Endothelial cell of hepatic sinusoid (primary cell): Measurements from ENCODE around the gene CPEB2.

ENCODE experiments used
- in situ Hi-C: cut with HindIII; loops from 2 replicates; pipeline ENCODE4 v1.10.0; 2017; ENCODE audit warnings: low sequenced_read_pairs

CPEB2 gene

DNA sequence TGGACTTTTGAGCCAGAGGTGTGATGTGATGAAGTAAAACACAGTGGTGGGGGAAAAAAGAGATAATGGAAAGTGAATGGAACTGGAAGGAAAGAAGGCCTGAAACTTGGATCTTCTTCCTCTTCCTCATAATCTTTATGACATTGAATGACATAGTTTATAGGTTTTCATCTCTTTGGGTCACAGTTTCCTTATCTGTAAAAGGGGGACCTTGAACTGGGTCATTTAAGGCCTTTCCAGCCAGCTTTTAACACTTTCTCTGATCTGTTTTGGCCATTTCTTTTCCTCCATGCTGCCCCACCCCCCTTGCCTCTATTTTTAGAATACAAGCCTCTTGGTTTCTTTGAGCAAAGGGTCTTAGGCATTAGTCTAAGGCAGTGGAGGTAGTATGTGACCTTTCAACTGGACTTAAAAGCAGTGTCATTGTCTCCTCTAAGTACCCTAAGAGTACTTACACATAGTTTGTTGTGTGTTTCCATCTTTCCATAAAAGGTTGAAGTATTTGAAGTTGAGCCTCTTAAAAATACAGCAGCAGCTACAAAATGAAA, 7.8 kb downstream of the CPEB2 start:
- in situ Hi-C loops, result no loop called here

DNA sequence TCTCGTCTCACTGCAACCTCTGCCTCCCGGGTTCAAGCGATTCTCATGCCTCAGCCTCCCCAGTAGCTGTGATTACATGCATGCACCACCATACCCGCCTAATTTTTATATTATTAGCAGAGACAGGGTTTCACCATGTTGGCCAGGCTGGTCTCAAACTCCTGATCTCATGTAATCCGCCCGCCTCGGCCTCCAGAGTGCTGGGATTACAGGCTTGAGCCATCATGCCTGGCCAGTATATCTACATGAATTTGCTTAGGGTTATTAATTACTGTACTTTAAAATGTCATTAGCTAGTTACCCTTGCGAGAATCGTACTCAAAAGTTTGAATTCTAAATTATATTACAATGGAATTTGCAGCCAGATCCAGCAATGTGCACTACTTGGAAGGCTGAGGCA, 8.9 kb downstream of the CPEB2 start:
- in situ Hi-C loops, result no loop called here

DNA sequence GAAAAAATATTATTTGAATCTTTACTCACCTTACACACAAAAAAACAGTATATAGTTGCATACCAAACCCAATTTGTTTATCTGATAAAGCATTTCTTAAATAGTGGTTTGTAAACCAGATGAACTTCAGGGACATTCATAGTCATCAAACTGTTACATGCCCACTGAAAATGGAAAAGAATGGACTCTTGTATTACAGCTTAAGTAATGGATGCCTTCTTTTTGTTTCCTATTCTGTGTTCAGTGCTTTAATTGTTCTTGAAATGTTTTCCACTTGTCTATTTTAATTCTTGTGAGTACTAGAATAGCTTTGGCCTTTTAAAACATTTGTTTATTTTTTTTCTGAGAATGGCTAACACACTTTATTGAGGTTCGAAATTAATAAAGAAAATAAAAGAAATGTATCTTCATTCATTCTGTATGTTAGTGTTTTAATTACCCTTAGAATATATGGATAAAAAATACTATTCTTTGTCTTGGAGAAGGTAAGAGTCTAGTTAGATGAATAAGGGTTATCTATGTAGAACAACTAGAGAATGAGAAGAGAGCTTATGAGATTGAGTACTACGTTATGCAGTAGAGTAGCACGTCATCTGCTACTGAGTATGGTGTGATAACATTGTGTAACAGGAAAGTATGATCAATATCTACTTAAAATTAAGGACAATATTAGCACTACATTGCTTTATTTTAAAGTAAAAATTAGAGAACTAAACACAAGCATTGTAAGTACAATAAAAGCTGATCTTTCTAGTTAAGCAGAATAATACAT, 9.9 kb downstream of the CPEB2 start:
- in situ Hi-C loops, result no loop called here

DNA sequence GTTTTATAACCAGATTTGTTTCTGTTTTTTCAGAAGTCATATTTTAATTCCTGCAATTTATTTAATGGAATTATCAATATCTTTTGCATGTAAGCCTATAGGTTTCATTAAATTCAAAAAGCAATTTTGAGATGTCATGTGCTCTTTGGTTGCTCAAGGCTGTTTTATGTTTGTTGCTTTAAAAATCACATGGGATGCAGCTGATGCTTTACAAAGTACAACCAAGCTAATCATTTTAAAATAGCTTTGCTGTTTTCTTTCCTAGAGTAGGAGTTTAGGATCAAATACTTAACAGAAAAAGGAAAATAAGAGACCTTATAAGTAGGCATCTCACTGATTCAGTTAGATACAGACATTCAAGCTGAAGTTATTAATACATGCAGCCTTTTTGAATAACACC, 11.3 kb downstream of the CPEB2 start:
- in situ Hi-C loops, result no loop called here

DNA sequence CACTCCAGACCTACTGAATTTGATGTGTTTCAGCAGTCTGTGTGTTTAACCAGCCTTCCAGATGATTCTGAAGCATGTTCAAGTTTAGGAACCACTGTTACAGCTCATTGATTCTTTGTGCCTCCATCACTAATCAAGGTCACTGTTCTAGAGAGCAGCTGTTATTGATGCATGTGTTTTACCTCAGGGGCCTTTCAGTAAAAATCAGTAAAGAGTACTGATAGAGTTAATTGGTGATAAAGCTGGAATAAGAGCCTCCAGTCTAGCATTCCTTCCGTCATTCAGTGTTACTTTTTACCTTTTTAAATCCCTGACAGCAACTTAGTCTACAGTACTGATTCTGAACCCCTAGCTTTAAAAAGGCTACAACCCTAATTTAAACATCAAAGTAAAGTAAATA, 12.9 kb downstream of the CPEB2 start:
- in situ Hi-C loops, result no loop called here

DNA sequence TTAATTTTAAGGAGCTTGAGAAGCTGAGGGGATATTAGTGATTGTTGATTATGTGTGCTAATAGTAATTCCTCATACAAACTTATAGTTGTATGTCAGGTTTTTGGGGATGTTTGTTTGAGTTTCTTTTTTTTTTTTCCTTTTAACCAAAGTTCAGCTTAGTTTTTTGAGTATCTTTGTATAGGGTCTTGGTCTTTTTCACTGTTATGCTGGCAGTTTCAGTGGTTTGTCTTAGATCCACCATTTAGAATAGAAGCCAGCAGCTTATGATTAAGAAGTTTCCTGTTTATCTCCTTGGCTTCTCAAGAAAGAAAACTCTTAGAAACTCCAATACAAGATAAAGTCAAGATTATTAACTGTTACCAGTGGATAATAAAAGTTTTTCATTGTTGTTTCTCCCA, 16.1 kb downstream of the CPEB2 start:
- in situ Hi-C loops, result no loop called here

DNA sequence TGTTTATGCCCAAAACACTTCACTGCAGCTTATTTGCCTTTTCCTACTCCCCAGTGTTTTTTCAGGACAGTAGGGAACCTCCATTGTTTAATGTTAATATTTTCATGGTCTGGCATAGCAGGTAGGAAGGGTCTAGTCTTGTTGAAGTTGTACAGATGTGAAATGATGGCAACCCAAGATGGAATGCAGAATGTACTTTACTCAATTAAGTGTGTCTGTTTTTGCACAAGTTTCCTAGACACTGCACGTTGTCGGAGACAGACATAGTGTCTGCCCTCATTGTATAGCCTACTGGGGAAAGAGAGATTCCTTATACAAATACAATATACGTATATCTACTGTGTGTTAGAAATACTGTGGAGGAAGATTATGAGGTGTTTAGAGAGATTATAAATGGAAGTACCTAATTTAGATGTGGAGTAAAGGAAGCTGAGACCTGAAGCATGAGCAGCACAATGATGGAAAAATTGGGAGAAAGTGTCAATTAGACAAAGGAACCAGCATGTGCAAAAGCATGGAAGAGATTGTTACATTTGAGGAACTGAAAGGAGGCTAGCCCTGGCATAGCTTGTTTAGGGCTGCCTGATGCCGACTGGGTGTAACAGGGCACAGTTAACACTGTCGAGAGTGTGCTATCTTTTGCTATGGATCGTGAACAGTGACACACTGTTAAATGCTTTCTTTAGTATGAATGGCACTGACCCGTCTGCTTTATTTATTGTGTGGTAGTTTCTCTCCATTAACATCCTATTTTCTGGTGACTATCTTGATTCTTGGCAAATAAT, 18.4 kb downstream of the CPEB2 start:
- in situ Hi-C loops, result no loop called here

DNA sequence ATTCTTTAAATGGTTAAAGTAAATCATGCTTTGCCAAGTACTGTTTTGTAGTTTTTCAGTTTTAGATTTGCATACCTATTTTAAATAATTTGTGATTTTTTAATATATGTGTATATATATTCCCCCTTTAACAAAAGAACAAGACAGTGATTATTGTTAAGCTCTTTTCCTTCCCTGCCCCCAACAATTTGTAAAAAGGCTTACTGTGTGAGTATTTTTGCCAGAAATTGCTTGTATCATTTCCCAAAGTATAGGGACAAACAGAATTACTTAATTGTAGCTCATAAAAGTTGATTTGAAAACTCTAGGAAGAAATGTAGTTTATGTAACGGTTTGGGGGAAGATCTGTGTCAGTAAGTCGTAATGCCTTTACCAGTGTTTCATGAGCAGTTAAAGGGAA, 19.0 kb downstream of the CPEB2 start:
- in situ Hi-C loops, result no loop called here

DNA sequence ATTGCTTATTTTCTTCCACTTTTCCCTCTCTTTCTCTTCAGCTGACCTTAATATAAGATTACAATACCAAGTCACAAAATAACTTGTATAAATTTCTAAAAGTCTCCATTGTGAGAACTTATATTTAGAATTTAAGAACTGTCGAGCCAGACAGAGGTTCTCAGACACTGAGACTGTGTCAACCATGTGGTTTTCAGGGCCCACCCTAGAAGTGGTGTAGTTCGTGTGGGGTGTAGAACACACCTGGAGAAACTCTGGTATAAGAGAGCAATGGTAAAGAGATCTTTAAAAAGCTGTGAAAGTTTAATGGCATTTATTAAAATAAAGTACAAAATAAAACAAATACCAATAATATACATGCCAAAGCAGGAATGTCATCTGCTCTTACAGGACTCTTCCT, 19.7 kb downstream of the CPEB2 start:
- in situ Hi-C loops, result no loop called here

DNA sequence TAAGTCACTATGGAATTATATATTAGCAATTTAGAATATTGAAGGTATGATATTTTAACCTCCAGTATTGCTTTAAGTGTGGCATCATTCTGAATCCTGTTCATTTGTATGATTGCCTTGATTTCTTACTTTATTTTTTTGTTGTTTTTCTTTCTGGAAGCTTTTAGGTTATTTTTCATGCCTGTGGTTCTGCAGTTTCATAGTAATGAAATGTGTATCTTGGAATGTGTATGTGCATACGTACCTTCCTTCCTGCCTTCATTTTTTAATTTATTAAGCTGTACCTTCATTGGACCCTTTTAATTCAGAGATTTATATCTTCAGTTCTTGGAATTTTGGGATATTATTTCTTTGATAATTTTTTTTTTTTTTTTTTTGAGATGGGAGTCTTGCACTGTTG, 22.1 kb downstream of the CPEB2 start:
- in situ Hi-C loops, result no loop called here

DNA sequence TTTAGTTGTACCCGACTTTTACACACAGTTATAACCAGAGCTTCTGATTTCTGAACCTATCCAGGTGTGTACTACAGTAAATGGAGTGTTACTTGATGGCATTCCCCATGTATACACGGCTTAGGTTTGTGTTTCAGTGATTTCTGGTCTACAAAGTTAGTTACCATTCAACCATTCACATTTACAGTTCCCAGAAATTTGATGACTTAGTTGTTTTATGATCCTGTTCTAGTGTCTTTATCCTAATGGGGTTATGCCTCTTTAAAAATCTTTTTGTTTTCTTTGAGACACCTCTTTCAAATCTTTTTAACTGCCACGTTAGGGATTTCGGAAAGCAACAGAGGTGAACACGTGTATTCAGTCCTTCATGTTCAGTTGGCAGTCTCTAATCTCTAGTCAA, 23.4 kb downstream of the CPEB2 start:
- in situ Hi-C loops, result no loop called here

DNA sequence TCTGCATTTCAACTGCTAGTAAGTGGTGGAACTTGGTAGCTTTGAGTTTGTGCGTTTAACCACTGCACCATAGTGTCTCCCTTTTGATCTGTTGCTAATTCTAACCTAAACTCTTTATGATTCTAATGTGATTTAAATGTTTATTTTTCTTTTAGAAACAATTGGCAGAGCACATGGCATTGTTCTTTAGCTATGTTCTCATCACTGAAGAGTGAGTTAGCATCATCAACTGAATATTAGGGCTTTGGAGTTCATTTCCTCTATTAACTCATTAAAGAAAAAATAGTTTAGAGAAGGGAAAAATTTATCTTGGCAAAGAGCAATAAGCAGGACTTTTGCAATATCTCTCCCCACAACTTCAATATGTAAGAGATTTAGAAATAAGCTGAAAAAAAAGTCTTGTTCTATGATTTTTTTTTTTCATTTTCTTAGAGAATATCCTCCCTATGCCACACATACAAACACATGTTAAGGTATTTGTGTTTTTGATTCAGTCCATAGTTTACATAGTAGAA, 25.7 kb downstream of the CPEB2 start:
- in situ Hi-C loops, result no loop called here

DNA sequence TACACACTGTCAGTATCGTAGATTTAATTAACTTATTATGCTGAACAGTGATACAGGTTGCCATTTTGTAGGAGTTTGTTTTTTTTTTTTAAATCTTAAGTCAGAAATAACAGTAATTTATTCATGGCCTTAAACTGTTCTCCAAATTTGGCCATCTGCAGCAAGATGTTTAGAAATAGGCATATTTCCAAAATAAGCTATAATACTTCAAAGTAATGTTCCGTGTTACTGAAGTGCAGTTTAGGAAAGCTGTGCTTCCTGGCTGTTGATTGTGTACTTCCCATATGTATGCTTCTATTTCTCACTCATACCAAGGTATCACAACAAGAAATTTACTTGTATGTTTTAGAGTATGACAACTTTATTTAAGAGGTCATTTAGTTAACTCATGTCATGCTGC, 28.9 kb downstream of the CPEB2 start:
- in situ Hi-C loops, result no loop called here

DNA sequence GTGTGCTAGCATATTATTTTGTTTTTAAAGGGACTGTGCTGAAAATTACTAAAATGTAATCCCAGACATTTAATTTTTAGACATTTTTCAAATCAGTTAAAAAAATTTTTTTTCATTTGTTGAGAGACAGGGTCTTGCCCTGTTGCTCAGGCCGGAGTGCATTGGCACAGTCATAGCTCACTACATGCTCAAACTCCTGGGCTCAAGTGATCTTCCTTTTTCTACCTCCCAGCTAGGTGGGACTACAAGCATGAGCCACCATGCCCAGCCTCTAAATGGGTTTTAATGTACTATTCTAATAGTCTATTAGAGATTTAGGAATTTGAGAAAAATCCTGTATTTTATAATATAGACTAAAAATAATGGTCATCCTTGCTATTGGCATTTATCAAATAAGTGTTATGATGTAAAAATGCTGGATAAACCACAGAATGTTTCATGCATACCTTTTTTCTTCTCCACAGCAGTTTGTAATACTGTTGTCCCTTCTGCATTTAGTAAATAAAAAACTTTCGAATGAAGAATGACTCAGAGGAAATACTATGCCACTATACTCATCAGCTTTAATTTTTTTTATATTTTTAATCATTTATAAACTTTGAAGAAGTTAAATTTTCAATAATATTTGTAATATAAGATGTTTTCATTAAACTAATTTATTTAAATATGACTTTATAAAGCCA, 29.9 kb downstream of the CPEB2 start:
- in situ Hi-C loops, result no loop called here

DNA sequence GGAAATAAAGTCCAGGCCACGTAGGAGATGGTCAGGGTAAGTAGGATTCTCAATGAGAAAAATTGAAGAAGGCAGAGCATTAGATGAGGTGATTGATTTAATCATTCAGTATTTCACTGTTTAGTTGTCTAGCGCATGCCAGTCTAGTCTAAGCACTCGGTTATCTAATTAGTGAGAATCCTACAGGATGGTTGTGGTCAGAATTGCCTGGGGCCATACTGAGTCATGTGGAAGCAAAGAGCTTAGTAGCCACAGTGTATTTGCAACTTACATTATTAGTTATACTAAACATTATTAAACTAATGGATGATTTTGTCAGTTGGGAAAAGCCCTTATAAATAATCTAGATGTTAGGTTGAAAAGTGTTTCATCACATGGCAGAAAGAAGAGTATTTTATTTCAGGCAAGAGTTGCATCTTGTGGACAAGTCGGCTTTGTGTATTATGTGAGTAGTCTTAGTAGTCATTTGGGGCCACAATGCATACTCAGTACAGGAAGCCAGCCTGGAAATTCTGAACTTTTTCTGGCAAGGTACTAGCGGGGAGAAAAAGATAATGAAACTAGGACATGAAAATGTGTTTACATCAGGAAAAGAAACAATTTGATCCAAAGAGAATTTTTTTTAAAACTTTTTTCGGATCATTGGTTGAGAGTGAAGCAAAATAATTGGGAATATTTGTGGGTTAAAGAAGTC, 31.9 kb downstream of the CPEB2 start:
- in situ Hi-C loops, result no loop called here

DNA sequence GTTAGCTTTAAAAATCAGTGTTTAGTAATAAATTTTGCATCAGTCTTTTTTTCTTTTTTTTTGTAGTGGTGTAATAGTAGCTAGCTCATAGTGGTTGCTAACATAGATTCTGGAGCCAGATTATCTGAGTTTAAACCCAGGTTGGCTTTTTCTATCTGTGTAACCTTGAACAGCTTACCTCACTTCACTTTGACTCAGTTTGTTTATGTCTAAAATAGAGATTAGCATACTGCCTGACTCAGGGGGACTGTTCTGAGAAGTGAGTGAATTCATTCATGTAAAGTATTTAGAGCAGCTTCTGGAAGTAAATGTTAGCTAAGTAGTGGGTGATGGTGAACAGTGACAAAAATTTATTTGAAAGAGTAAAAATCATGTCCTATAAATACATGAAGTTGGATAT, 32.9 kb downstream of the CPEB2 start:
- in situ Hi-C loops, result no loop called here

DNA sequence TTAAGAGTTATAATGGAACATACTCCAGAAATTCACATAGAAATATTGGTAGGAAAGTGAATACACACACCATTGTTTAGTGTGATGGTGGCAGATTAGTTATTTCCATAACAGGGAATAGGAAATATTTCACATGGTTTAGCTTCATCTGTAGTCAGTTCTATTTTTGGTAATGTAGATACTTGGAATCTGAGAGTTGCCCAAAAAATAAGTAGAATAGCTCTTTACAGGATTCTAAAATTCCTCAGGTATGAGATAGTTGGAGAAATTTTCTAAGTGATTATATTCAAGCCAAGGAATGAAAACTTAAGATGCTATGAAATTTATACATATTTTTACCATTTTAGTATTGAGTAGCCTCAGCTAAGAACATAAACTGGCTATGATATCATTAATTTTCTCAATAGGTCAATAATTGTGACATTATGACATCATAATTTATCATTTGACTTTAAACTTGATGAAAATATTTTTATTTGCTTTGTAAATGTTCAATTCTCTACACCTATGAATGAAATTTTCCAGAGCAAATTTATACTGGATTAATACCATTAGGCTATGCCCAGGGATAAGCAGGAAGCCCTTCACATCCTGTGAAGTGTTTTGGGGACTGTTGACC, 35.8 kb downstream of the CPEB2 start:
- in situ Hi-C loops, result no loop called here

DNA sequence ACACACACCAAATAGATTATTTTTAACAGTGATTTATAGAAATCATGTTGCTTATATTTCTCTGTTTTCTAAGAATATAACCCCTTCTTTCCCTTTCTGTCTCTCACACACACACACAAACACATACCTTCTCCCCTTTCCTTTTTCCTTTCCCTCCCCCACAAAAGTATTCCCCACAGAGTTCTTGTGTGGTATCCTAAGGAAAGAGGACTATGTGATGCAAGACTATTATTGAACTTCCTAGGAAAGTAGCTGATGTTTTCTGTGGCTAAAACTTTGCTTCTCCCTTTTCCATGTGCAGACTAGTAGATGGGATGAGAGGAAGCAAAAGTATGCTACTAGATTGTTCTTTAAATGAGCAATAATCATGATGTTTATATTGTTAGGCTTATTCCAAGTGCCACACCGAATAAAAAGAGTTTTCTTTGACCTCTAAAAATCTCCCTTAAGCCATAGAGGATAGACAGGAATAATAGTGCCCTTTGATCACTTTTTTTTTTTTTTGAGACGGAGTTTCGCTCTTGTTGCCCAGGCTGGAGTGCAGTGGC, 38.7 kb downstream of the CPEB2 start:
- in situ Hi-C loops, result no loop called here

DNA sequence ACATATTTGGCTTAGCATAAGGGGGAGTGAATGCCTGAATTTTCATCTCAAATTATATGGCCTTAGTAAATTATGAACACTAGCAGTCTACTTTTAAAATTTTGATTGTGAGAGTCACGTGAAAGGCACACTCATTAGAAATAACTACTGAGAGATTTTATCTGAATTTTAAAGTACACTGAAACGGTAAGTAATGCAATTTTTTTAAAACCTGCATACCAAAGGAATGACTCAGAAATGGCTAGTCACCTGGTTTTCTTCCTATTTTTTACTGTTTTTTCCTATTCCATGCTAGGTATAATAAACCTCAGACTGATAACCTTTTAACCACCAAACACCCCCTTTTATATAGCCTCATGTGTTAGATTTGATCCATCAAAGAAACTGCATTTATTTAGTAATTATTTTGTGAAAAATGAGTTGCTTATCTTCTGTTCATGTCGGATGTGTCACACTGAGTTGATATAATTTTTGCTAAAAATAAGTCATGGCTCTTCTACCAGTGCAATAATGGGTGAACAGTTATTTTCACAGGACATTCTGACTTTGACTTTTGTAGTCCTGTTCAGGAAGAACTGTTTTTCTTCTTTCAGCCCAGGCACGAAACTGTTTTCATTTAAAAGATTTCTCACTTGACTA, 40.4 kb downstream of the CPEB2 start:
- in situ Hi-C loops, result no loop called here

DNA sequence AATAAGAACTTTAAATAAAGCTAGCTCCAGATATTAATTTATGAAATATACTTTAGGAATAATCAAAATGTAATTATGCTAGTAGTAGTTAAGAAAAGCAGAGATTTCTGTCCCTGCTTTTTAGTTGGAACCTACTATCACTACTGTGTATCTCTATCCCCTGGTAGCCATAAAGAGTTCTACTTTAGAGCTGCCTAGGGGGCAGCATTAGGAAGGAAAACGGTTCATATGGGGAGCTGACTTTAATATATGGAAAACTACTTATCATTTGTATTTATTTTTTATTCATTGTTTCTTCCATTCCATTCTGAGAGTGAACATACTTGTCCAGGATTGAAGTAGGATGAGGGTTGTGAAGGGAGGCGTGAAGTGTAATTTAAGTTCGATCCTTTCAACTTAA, 40.9 kb downstream of the CPEB2 start:
- in situ Hi-C loops, result no loop called here
